GM12892 (cell line): ENCODE data around the gene PPIC.
"Not testable (repeated sequence)": the region's sequence is repeated elsewhere in the genome, so short reads cannot be mapped to it uniquely, and the experiment has no call there.

Experiments
- DNase-seq: peaks from one replicate; pipeline ENCODE4 v3.0.0; 2011; ENCODE audit not compliant: insufficient read length
- FAIRE-seq: peaks from 2 replicates; lab custom pipeline; 2011; peaks lifted over from hg19 to GRCh38; lab: Jason Lieb, UNC
- POLR2A ChIP-seq: IDR thresholded peaks from 2 replicates; pipeline ENCODE4 v1.6.1; 2011; ENCODE audit warnings: low read depth, low read length, control low read depth
- POLR2AphosphoS5 ChIP-seq: IDR thresholded peaks from 2 replicates; pipeline ENCODE4 v1.6.1; 2011; ENCODE audit warnings: low read depth, low read length, control low read depth
- TAF1 ChIP-seq: IDR thresholded peaks from 2 replicates; pipeline ENCODE4 v1.6.1; 2011; ENCODE audit warnings: low read depth, mild to moderate bottlenecking, control low read depth, low read length, borderline replicate concordance

PPIC gene

DNA sequence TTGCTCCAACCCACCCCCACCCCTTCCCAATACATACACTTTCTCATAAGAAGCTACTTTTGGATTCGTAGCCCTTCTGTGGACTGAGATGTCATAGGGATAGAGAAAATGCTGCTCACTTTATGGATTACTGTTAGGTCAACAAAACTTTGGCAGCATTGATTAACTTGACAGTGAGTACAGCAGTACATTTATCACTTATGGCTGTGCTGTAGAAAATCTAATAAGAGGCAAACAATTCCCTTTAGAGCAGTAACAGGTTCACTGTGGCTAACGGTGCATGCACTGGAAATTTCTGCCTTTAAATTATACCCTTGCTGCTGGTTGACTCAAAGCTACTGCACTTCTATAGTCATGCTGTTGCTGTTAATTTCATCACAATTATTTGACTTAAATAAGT lies 59.2 kb downstream of the PPIC start:
- DNase-seq (no peak), FAIRE-seq (no peak)
- TF ChIP-seq POLR2A (no peak), TAF1 (no peak), POLR2AphosphoS5 (no peak)

- not testable (repeated sequence) for FAIRE-seq, DNase-seq
Measured at GRCh38 chr5:122974251-122974650, 62.3 kb downstream of the PPIC start.

DNA sequence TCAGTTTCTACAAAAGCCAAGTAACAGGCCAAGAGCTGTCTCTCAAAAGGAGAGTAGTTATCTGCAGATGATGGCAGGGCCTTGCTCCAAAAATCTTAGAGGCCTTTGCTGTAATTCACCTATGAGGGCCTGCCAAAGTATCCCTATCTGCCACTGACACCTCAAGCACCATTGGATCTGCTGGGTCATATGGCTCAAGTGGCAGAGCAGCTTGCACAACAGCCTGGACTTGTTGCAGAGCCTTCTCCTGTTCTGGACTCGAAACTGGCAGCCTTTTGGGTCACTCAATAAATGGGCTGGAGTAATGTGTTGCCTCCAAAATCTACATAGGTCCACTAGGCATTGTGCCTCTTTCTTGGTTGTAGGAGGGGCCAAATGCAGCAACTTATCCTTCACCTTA lies 62.8 kb downstream of the PPIC start:
- not testable (repeated sequence) for FAIRE-seq, DNase-seq
